NCI-H1105 (cell line): ENCODE measurements around the gene FMNL1.

Experiments
- DNase-seq: peaks from one replicate; lab custom pipeline; 2025; lab: John Stamatoyannopoulos, UW

The FMNL1 gene

DNA sequence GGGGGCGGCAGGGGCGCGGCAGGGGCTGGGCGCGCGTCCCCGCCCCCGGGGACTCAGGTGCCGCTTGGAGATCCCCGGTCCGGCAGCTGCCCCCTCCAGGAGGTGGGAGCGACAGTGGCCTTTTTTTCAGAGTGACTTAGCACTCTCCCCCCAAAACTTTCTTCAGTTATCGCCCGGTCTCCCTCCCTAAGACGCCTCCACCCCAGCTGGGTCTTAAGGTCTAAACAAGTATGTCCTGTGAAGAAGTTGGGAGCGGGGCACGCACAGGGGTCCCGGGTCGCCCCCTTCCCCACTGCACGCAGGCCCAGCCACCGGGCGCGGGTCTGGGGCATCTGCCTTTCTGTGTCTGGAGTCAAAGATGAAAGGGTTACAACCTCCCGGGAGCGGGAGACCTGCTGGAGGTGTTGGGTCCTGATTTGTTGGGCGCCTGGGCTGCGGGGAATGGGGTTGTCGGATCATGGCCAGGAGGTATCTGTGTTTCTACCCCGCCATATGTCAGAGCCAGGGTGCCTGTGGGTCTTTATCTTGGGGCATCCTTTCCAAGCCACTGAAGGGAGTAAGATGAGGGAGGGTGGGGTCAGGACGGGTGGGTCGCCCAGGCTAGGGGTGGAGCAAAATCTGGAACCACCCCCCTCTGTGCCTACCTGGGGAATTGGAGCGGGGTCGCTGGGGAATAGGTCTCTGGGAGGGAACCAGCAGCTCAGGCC lies 757 bp downstream of the FMNL1 start:
- DNase-seq = no peak

- DNase-seq = no peak
These were observed 1.4 kb downstream of the FMNL1 start for GRCh38 chr17:45222996-45223538.

DNA sequence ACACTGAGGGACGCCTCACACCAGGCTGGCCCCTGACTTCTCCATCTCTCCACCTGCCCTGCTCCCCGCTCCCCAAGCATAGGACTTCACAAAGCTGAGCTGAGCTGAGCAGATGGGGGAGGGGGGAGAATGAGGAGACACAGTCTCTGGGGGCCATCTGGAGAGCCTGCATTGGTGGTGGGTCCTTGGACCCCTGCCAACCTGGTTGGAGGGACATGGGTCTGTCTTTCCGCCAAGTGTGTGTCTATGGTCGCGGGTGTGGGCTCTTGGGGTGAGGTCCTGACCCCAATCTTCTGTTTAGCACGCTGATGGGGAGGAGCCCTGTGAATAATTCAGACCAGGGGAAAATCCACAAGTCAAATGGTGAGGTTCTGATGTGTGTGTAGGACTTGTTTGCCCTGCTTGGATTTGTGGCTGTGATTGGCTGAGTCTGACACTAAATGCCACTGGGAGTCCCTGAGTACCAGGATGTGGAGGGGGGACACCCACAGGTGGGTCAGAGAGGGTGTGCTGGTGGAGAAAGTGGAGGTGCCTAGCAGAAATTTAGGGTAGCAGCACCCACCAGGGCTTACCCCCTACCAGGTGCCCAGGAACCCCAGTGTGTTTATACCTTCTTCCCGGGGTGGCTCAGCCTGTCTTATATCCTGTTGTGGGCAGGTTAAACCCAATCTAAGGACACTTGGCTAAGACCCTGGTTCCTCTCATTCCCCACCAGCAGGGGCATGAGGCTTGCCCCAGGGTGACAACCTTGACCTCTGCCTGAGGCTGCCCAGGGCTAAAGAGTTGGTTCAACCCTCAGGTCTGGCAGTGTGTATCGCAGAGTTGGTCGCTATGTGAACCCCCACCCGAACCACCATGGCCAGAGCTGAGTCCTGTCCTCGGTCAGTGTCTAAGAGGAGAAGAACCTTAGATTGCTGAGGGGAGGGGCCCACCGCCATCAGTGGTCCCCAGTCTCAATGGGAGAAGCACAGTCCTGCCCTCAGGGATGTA lies 2.1 kb downstream of the FMNL1 start:
- no peak for DNase-seq

DNA sequence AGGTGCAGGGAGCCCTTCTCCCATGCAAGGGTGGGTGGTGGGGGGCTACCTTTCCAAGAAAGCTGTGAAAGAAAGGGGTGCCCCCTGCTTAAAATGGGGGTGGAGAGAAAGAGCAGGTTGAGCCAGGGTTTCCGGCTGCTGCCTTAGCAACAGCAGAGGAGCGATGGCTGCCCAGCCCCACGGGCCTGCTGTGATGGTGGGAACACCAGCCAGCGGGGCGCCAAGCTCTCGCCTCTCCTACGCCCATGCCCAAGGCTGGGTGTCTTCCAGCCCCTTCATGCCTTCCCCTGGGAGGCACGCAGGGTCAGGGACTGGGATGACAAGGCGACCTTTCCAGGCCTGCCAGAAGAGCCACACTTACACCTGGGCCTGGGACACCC lies 3.0 kb downstream of the FMNL1 start:
- DNase-seq = no peak

- no peak for DNase-seq
These were observed 3.5 kb downstream of the FMNL1 start for GRCh38 chr17:45225051-45225700.

- no peak for DNase-seq
These were observed 4.4 kb downstream of the FMNL1 start for GRCh38 chr17:45225964-45226530.

GRCh38 chr17:45226576-45226975 lies 4.9 kb downstream of the FMNL1 start:
- no peak for DNase-seq

- DNase-seq = no peak
These were observed 5.6 kb downstream of the FMNL1 start for GRCh38 chr17:45227101-45227925.

- DNase-seq = no peak
These were observed 6.5 kb downstream of the FMNL1 start for GRCh38 chr17:45227926-45228762.

DNA sequence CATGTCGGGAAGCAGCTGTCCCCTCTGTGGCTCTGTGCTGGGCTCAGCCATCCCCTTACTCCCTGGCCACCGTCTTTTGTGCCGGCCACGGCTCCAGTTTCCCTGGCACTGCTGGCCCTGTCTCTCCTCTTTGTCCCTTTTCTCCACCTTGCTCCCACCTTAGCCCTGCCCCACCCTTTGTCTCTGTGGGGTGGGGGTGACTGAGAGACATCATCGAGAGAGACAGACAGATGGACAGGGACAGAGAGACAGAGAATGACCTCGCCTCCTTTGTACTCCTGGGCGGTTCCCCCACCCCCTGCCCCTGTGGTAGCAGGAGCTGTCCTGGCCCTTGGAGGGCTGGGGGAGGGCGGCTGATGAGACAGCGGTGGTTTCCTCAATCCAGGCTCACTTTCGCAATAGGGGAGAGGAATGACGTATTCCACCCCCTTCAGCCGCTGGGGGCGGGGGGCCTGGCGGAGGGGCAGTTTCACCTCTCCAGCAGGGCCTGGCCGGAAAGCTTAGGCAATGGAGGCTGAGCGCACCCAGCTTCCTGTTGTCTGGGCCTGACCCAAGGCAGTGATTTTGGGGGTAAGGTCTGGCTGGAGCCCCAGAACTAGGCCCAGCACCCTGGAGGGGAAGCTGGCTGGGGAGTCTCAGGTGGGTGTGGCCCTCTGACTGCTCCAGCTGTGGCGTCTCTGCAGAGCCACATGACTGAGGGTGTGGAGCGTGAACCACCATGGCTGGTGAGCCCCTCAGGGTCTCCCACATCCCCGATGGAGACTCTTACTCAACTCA lies 7.3 kb downstream of the FMNL1 start:
- no peak for DNase-seq

DNA sequence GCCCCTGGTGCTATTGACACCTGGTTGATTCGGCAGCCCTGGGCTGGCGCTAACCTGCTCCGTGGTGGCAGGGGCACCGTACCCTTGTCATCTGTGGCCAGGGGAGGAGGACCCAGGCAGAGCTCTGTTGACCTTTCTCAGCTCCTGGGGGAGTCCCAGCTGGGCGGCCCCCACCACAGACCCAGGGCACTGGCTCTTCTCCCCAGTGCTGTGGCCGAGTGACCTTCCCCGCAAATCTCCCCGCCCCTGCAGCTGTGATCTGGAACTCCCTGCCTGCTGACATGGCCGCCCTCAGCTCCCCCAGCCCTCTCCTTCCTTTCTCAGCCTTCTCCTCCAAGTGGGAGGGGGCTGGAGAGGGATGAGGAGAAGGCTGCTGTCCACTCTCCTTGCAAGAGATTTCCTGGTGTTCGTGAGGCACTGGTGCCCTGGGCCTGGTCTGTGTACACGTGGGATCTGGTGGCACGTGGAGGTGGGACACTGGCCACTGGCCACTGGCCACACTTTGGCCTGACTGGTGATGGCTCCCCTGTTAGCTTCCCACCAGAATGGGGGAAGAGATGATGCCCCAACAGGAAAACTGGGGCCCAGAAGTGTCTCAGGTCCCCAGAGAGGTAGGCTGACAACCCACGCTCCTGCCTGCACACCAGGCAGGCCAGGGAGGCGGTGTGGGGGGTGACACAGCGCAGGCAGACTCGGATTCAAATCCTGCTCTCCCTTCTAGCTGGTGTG lies 8.2 kb downstream of the FMNL1 start:
- DNase-seq = no peak

DNA sequence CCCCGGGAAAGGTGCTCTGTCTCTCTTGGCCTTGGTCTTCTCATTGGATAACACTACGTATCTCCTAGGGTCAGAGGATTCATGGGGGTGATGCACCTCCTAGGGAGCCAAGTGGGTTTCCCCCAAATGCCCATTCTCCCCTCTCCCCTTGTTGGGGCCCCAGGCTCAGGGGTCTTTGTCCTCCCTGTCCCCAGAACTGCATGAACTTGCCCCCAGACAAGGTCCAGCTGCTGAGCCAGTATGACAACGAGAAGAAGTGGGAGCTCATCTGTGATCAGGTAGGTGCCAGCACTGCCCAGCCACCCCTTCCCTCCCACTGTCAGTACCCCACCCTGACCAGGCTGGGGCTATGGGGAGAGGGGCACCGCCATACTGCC lies 8.7 kb downstream of the FMNL1 start:
- no peak for DNase-seq

- DNase-seq = no peak
These were observed 9.2 kb downstream of the FMNL1 start for GRCh38 chr17:45230787-45231480.

DNA sequence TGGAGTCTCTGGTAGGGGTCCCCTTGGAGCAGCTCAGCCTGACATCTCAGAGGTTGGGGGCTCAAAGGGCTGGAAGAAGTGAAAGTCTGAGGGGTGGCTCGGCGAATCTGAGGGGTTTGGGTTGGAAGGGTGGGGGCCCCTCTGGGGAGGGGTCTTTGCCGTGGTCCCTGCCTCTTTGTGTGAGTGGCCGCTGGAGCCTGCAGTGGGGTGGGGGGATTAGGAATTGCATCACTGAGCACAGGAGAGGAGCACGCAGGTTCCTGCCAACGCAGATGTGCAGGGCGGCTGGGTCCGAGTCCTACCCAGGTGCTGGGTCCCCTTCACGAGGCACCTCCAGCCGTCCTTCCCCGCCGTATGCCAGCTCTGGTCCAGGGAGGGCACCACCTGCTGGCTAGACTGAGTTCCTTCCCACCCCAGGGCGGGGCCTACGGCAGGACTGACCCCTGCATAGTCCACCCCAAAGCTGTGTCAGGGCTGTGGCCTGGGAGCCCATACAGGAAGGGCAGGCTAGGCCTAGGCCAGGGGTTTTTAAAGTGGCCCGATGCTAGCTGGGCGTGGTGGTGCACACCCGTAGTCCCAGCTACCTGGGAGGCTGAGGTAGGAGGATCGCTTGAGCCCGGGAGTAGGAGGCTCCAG lies 9.9 kb downstream of the FMNL1 start:
- no peak for DNase-seq

- no peak for DNase-seq
These were observed 11.1 kb downstream of the FMNL1 start for GRCh38 chr17:45232514-45233422.

- no peak for DNase-seq
These were observed 11.8 kb downstream of the FMNL1 start for GRCh38 chr17:45233423-45233924.
